A549 (cell line): ENCODE results near the gene ARID1B.

ENCODE experiments used
- EP300 ChIP-seq, 2 experiments: fragments of >200 bp; sonication (Bioruptor Twin); formaldehyde crosslinking; IDR thresholded peaks; 2 replicates in 1 of 2; 3 replicates in 1 of 2; pipeline ENCODE4 v1.6.1; 2016 to 2017
- FOXS1 ChIP-seq: fragments of 250-450 bp; sonication (Bioruptor Pico); IDR thresholded peaks from 2 replicates; pipeline ENCODE4 v1.5.0; 2020; ENCODE audit warnings: mild to moderate bottlenecking, moderate library complexity
- MAZ ChIP-seq: fragments of 150-350 bp; IDR thresholded peaks from 2 replicates; pipeline ENCODE4 v1.6.1; 2014; ENCODE audit warnings: antibody characterized with exemption, low read depth, low read length, borderline replicate concordance
- NR3C1 ChIP-seq: fragments of >200 bp; sonication (Bioruptor Twin); formaldehyde crosslinking; IDR thresholded peaks from 3 replicates; pipeline ENCODE4 v1.6.1; 2017
- RAD21 ChIP-seq, 2 experiments: fragments of >200 bp in 1 of 2; sonication (Bioruptor Twin) in 1 of 2; formaldehyde crosslinking in 1 of 2; IDR thresholded peaks in 1 of 2; conservative IDR thresholded peaks in 1 of 2; 2 replicates in 1 of 2; 3 replicates in 1 of 2; pipeline ENCODE4 v1.6.1; 2012 to 2018; ENCODE audit warnings: inconsistent platforms in 1 of 2
- TF ChIP-seq, protein P1 (sequence below): fragments of >200 bp; sonication (Bioruptor Twin); formaldehyde crosslinking; IDR thresholded peaks from 3 replicates; pipeline ENCODE4 v1.5.1; 2016
- TF ChIP-seq, protein P2 (sequence below): fragments of 200-600 bp; sonication (generic); IDR thresholded peaks from 2 replicates; pipeline ENCODE4 v1.6.1; 2016; ENCODE audit warnings: antibody characterized with exemption, mild to moderate bottlenecking, moderate library complexity
- TF ChIP-seq, protein P3 (sequence below): fragments of 250-450 bp; sonication (Bioruptor Pico); IDR thresholded peaks from 2 replicates; pipeline ENCODE4 v1.5.0; 2021; ENCODE audit warnings: mild to moderate bottlenecking, moderate library complexity, borderline replicate concordance
- TF ChIP-seq, protein P4 (sequence below): fragments of 450-650 bp; IDR thresholded peaks from 2 replicates; pipeline ENCODE4 v1.6.1; 2014; ENCODE audit warnings: antibody characterized with exemption

DNA sequence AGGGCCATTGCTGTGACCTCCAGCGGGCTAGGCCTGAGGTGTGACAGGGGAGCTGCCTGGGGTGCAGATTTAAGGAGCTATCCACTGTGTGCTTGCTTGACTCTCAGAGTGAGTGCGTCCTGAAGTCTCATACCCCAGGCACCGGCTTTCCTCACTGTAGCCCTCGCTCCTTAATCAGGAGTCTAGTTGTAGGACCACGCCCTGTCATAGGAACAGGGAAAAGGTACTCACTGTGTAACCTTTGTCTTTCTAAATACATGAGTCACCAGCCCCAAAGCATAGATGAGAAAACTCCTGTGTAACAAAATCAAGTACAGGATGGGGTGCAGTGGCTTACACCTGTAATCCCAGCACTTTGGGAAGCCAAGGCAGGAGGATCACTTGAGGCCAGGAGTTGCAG, 404.5 kb downstream of the ARID1B start:
- TF ChIP-seq EP300 (IDR thresholded peaks at IDR 0.05) = no peak
- TF ChIP-seq, protein P1, sequence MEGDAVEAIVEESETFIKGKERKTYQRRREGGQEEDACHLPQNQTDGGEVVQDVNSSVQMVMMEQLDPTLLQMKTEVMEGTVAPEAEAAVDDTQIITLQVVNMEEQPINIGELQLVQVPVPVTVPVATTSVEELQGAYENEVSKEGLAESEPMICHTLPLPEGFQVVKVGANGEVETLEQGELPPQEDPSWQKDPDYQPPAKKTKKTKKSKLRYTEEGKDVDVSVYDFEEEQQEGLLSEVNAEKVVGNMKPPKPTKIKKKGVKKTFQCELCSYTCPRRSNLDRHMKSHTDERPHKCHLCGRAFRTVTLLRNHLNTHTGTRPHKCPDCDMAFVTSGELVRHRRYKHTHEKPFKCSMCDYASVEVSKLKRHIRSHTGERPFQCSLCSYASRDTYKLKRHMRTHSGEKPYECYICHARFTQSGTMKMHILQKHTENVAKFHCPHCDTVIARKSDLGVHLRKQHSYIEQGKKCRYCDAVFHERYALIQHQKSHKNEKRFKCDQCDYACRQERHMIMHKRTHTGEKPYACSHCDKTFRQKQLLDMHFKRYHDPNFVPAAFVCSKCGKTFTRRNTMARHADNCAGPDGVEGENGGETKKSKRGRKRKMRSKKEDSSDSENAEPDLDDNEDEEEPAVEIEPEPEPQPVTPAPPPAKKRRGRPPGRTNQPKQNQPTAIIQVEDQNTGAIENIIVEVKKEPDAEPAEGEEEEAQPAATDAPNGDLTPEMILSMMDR = no peak
- no peak for TF ChIP-seq NR3C1
- no peak for TF ChIP-seq MAZ
- TF ChIP-seq, protein P2, sequence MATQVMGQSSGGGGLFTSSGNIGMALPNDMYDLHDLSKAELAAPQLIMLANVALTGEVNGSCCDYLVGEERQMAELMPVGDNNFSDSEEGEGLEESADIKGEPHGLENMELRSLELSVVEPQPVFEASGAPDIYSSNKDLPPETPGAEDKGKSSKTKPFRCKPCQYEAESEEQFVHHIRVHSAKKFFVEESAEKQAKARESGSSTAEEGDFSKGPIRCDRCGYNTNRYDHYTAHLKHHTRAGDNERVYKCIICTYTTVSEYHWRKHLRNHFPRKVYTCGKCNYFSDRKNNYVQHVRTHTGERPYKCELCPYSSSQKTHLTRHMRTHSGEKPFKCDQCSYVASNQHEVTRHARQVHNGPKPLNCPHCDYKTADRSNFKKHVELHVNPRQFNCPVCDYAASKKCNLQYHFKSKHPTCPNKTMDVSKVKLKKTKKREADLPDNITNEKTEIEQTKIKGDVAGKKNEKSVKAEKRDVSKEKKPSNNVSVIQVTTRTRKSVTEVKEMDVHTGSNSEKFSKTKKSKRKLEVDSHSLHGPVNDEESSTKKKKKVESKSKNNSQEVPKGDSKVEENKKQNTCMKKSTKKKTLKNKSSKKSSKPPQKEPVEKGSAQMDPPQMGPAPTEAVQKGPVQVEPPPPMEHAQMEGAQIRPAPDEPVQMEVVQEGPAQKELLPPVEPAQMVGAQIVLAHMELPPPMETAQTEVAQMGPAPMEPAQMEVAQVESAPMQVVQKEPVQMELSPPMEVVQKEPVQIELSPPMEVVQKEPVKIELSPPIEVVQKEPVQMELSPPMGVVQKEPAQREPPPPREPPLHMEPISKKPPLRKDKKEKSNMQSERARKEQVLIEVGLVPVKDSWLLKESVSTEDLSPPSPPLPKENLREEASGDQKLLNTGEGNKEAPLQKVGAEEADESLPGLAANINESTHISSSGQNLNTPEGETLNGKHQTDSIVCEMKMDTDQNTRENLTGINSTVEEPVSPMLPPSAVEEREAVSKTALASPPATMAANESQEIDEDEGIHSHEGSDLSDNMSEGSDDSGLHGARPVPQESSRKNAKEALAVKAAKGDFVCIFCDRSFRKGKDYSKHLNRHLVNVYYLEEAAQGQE = no peak
- no peak for TF ChIP-seq RAD21 (conservative IDR thresholded peaks at IDR 0.05 in 1 of 2, IDR thresholded peaks at IDR 0.05 in 1 of 2)
- TF ChIP-seq, protein P3, sequence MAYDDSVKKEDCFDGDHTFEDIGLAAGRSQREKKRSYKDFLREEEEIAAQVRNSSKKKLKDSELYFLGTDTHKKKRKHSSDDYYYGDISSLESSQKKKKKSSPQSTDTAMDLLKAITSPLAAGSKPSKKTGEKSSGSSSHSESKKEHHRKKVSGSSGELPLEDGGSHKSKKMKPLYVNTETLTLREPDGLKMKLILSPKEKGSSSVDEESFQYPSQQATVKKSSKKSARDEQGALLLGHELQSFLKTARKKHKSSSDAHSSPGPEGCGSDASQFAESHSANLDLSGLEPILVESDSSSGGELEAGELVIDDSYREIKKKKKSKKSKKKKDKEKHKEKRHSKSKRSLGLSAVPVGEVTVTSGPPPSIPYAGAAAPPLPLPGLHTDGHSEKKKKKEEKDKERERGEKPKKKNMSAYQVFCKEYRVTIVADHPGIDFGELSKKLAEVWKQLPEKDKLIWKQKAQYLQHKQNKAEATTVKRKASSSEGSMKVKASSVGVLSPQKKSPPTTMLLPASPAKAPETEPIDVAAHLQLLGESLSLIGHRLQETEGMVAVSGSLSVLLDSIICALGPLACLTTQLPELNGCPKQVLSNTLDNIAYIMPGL (CRISPR knock-in tag) = no peak
- TF ChIP-seq, protein P4, sequence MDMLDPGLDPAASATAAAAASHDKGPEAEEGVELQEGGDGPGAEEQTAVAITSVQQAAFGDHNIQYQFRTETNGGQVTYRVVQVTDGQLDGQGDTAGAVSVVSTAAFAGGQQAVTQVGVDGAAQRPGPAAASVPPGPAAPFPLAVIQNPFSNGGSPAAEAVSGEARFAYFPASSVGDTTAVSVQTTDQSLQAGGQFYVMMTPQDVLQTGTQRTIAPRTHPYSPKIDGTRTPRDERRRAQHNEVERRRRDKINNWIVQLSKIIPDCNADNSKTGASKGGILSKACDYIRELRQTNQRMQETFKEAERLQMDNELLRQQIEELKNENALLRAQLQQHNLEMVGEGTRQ = no peak
- no peak for TF ChIP-seq FOXS1 (CRISPR knock-in tag)
